Stimulated activated naive CD8-positive, alpha-beta T cell treated with anti-CD3 and anti-CD28 coated beads, Interleukin-15, Interleukin-2, amounts not matched to agents 100 U/mL and 50 U/mL, for 24 hours (primary cell): ENCODE results near the gene CYP4F3.
"Not testable (repeated sequence)": the region's sequence is repeated elsewhere in the genome, so short reads cannot be mapped to it uniquely, and the experiment has no call there.

Source experiments
- ATAC-seq: fragments of 150-1000 bp; cut with Tn5 transposase; one replicate; pipeline ENCODE4 v1.10.0; 2021
- DNase-seq: peaks from one replicate; pipeline ENCODE4 v3.0.0; 2021

The CYP4F3 gene

GRCh38 chr19:15631817-15632216 is 8.9 kb upstream of the CYP4F3 start:
- DNase-seq (peak; percentile 28), ATAC-seq (no peak)

- DNase-seq (no peak), ATAC-seq (no peak)
Measured at GRCh38 chr19:15633082-15633835, 7.4 kb upstream of the CYP4F3 start.

- ATAC-seq (no peak), DNase-seq (no peak)
Measured at GRCh38 chr19:15634105-15634504, 6.6 kb upstream of the CYP4F3 start.

- DNase-seq (no peak), ATAC-seq (no peak)
Measured at GRCh38 chr19:15635016-15635805, 5.5 kb upstream of the CYP4F3 start.

GRCh38 chr19:15636026-15636425 is 4.7 kb upstream of the CYP4F3 start:
- ATAC-seq (no peak), DNase-seq (no peak)

GRCh38 chr19:15639596-15639995 is 1.1 kb upstream of the CYP4F3 start:
- DNase-seq = no peak
- ATAC-seq = no peak

GRCh38 chr19:15640904-15641597 is 354 bp downstream of the CYP4F3 start:
- DNase-seq (no peak), ATAC-seq (no peak)

GRCh38 chr19:15641901-15642491 is 1.3 kb downstream of the CYP4F3 start:
- ATAC-seq = peak; percentile 11
- no peak for DNase-seq

- ATAC-seq (no peak), DNase-seq (no peak)
Measured at GRCh38 chr19:15642807-15643206, 2.1 kb downstream of the CYP4F3 start.

GRCh38 chr19:15643387-15643786 is 2.7 kb downstream of the CYP4F3 start:
- ATAC-seq = no peak
- DNase-seq = no peak

- ATAC-seq (no peak), DNase-seq (no peak)
Measured at GRCh38 chr19:15644066-15644741, 3.5 kb downstream of the CYP4F3 start.

GRCh38 chr19:15644816-15645215 is 4.1 kb downstream of the CYP4F3 start:
- DNase-seq = no peak
- ATAC-seq = no peak

- no peak for DNase-seq
- ATAC-seq = no peak
Measured at GRCh38 chr19:15649526-15649925, 8.8 kb downstream of the CYP4F3 start.

GRCh38 chr19:15650123-15650522 is 9.4 kb downstream of the CYP4F3 start:
- DNase-seq, ATAC-seq: not testable (repeated sequence)

GRCh38 chr19:15651791-15652190 is 11.1 kb downstream of the CYP4F3 start:
- ATAC-seq (no peak), DNase-seq (no peak)

- DNase-seq (no peak), ATAC-seq (no peak)
Measured at GRCh38 chr19:15652559-15653278, 12.0 kb downstream of the CYP4F3 start.

GRCh38 chr19:15656467-15656866 is 15.8 kb downstream of the CYP4F3 start:
- no peak for ATAC-seq
- DNase-seq = no peak

- DNase-seq = no peak
- no peak for ATAC-seq
Measured at GRCh38 chr19:15663247-15663646, 22.6 kb downstream of the CYP4F3 start.

GRCh38 chr19:15666186-15666585 is 25.5 kb downstream of the CYP4F3 start:
- no peak for DNase-seq
- no peak for ATAC-seq

GRCh38 chr19:15666883-15667282 is 26.2 kb downstream of the CYP4F3 start:
- ATAC-seq (no peak), DNase-seq (no peak)

GRCh38 chr19:15669440-15669839 is 28.7 kb downstream of the CYP4F3 start:
- no peak for ATAC-seq
- DNase-seq = no peak
